Measurements from ENCODE around the gene FLT1.

The FLT1 gene

GRCh38 chr13:28376604-28377003, 118.3 kb downstream of the FLT1 start:
- TF ChIP-seq POLR2A (IDR thresholded peaks at IDR 0.05; ENCODE audit: low read depth, low read length), result no peak
- no peak for FAIRE-seq
- no peak for DNase-seq (ENCODE audit: insufficient read length, low spot score)

- DNase-seq (ENCODE audit: insufficient read length, low spot score) (no peak), FAIRE-seq (no peak)
- no peak for TF ChIP-seq POLR2A (IDR thresholded peaks at IDR 0.05; ENCODE audit: low read depth, low read length)
Measured at GRCh38 chr13:28375250-28375930, 119.5 kb downstream of the FLT1 start.

GRCh38 chr13:28373810-28374209, 121.1 kb downstream of the FLT1 start:
- no peak for DNase-seq (ENCODE audit: insufficient read length, low spot score)
- TF ChIP-seq POLR2A (IDR thresholded peaks at IDR 0.05; ENCODE audit: low read depth, low read length), result no peak
- no peak for FAIRE-seq

DNA sequence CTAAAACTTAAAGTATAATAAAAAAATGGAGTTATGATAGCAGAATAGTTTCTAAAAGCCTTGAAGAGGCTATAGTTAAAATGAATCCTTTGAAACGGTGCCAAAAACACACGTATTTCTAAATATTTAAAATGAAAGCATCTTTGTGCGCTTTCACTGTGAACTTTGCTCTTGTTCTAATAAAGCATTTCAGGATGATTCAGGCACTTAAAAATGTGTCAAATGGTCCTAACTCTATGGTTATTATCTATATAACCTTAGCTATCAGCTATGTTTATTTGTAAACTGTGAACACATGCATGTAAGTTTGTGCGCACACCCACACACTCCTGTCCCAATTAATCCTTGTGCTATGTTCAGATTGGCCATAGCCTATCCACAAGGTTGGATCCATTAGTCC, 124.5 kb downstream of the FLT1 start:
- TF ChIP-seq POLR2A (IDR thresholded peaks at IDR 0.05; ENCODE audit: low read depth, low read length), result no peak

GRCh38 chr13:28358708-28359107, 136.2 kb downstream of the FLT1 start:
- no peak for DNase-seq (ENCODE audit: insufficient read length, low spot score)
- no peak for FAIRE-seq
- TF ChIP-seq POLR2A (IDR thresholded peaks at IDR 0.05; ENCODE audit: low read depth, low read length), result no peak

More for the DNA sequence above, 124.5 kb downstream of the FLT1 start:
- no peak for FAIRE-seq
- no peak for DNase-seq (ENCODE audit: insufficient read length, low spot score)

- DNase-seq (ENCODE audit: insufficient read length, low spot score), result no peak
- FAIRE-seq, result no peak
- TF ChIP-seq POLR2A (IDR thresholded peaks at IDR 0.05; ENCODE audit: low read depth, low read length), result no peak
Measured at GRCh38 chr13:28357911-28358433, 137.0 kb downstream of the FLT1 start.

DNA sequence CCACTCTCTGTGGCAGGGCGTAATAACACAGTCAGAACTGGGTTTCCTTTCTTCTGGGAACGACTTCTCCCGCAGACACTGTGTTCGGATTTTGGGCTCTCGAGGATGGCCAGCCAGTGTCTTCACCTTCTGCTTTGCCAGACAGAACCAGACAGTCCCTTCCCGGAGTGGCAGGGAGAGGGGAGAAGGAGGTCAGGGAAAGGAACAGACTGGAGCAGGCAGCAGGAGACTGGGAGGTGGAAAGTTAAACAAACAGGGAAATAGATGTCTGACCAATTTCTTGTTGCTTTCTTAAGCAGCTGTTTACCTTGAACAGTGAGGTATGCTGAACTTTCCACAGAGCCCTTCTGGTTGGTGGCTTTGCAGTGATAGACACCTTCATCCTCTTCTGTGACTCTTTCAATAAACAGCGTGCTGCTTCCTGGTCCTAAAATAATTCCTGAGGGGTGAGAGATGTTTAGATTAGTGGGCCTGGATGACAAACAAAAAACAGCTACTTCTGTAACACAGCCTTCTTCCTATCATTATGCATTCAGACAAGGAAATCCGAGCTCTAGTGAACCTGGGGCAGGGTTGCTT, 137.6 kb downstream of the FLT1 start:
- DNase-seq (ENCODE audit: insufficient read length, low spot score) (no peak), FAIRE-seq (no peak)
- TF ChIP-seq POLR2A (IDR thresholded peaks at IDR 0.05; ENCODE audit: low read depth, low read length), result no peak

- DNase-seq (ENCODE audit: insufficient read length, low spot score) (no peak), FAIRE-seq (no peak)
- TF ChIP-seq POLR2A (IDR thresholded peaks at IDR 0.05; ENCODE audit: low read depth, low read length), result no peak
Measured at GRCh38 chr13:28356561-28357021, 138.3 kb downstream of the FLT1 start.

- no peak for TF ChIP-seq POLR2A (IDR thresholded peaks at IDR 0.05; ENCODE audit: low read depth, low read length)
- no peak for FAIRE-seq
- no peak for DNase-seq (ENCODE audit: insufficient read length, low spot score)
Measured at GRCh38 chr13:28355822-28356371, 139.0 kb downstream of the FLT1 start.

GRCh38 chr13:28355046-28355821, 139.7 kb downstream of the FLT1 start:
- no peak for DNase-seq (ENCODE audit: insufficient read length, low spot score)
- no peak for FAIRE-seq
- TF ChIP-seq POLR2A (IDR thresholded peaks at IDR 0.05; ENCODE audit: low read depth, low read length), result no peak

DNA sequence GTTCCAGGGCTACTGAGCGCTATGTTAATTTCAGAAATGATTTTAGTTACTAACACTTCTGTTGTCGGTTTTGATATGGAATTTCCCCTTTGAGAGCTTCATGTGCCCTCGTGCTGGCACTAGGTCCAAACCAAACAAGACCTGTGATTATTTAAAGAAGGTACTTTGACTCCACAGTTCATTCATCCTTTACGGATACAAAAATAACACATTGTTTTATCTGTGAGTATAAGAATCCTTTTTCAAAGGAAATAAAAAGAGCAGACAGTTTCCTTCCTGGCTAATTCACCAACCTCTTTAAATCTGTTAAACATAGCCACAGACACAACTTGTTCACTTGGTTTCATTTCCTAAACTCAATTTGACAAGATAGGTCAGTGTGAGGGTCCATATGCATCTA, 141.2 kb downstream of the FLT1 start:
- FAIRE-seq (no peak), DNase-seq (ENCODE audit: insufficient read length, low spot score) (no peak)
- TF ChIP-seq POLR2A (IDR thresholded peaks at IDR 0.05; ENCODE audit: low read depth, low read length), result no peak

GRCh38 chr13:28349907-28350654, 144.8 kb downstream of the FLT1 start:
- DNase-seq (ENCODE audit: insufficient read length, low spot score) (no peak), FAIRE-seq (no peak)
- no peak for TF ChIP-seq POLR2A (IDR thresholded peaks at IDR 0.05; ENCODE audit: low read depth, low read length)

GRCh38 chr13:28349371-28349770, 145.6 kb downstream of the FLT1 start:
- FAIRE-seq (no peak), DNase-seq (ENCODE audit: insufficient read length, low spot score) (no peak)
- no peak for TF ChIP-seq POLR2A (IDR thresholded peaks at IDR 0.05; ENCODE audit: low read depth, low read length)

Data from H54 (cell line).